NCI-H1105 (cell line): ENCODE results near the gene SEMA4F.

Source experiments
- DNase-seq: peaks from one replicate; lab custom pipeline; 2025; lab: John Stamatoyannopoulos, UW

Gene SEMA4F

GRCh38 chr2:74668087-74668486 is 14.0 kb downstream of the SEMA4F start:
- DNase-seq = no peak

GRCh38 chr2:74670263-74670662 is 16.2 kb downstream of the SEMA4F start:
- no peak for DNase-seq

DNA sequence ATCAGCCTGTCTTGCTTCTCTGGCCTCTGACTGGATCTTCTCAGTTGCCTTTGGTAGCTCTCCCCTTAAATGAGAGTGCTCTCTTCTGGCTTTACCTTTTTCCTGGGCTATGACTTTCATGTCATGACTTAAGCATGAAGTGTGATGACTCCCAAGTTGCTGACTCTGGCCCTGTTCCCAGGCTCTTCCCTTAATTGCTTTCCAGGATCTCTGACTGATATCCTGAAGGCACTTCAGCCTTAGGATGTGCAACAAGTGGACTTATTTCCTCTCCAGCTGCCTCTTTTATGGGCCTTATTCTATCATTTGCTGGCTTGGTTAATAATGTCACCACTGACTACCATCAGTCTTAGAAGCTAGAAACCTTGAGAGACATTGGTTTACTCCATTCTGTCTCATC is 17.4 kb downstream of the SEMA4F start:
- no peak for DNase-seq

GRCh38 chr2:74673826-74674528 is 19.9 kb downstream of the SEMA4F start:
- no peak for DNase-seq

DNA sequence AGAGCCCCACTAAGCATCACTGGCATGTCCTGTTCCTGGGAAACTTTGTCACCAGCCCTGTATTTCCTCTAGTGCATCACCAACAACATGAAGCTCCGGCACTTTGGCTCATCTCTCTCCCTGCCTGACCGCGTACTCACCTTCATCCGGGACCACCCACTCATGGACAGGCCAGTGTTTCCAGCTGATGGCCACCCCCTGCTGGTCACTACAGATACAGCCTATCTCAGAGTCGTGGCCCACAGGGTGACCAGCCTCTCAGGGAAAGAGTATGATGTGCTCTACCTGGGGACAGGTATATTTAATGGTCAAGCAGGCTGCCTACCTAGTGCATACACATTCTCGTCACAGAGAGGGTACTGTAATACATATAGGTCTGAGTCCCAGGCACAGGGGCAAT is 21.0 kb downstream of the SEMA4F start:
- no peak for DNase-seq

DNA sequence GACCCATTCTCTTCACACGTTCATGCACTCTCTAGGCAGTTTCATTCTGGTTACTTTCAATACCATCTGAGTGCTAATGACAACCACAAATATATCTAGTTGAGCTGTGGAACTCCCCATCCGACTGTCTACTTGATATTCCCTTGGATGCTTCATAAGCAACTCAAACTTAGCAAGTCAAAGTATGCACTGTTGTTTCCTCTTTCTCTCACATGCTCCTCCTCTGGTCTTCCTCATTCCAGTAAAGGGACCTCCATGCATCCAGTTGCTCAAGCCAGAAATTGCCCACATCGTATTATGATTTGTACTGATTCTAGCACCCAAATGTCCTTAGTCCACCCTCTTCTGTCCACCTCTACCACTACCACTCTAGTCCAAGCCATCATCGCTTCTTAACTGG is 22.3 kb downstream of the SEMA4F start:
- no peak for DNase-seq

- no peak for DNase-seq
Measured at GRCh38 chr2:74679615-74680014, 25.6 kb downstream of the SEMA4F start.

DNA sequence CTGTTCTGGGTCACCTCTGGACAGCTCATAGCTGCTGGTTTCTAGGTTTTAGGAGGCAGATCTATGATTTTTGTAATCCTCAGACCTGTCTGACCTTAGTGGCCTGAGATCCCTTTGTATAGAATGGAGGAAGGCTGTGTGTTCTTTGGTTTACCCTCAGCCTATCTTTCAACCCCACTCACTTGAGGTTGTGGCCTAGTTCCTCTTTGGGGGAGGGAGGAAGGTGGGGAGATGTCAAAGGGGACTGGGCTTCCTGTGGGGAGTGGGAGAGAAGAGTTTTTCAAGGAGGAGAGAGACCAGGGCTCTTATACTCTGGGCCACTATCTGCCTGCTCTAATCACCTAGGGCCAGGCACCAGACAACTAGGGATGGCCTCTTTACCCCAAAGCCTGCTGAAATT is 28.5 kb downstream of the SEMA4F start:
- DNase-seq = no peak

DNA sequence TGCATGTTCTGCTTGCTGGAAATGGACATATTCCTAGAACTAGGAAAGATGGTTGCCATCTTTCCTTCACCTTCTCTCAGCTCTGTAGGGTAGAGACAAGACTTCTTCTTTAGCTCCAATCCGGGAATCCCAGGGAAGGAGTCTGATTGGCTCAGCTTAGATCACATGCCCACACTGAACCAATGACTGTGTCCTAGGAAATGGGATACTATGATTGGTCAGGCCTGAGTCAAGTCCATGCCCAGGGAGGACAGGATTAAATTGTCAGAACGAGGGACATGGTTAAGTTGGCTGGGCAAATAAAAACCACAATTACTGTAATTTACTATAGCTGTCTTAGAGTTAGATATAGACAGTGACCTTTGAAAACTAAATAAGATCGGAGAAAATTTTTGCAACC is 31.4 kb downstream of the SEMA4F start:
- no peak for DNase-seq

DNA sequence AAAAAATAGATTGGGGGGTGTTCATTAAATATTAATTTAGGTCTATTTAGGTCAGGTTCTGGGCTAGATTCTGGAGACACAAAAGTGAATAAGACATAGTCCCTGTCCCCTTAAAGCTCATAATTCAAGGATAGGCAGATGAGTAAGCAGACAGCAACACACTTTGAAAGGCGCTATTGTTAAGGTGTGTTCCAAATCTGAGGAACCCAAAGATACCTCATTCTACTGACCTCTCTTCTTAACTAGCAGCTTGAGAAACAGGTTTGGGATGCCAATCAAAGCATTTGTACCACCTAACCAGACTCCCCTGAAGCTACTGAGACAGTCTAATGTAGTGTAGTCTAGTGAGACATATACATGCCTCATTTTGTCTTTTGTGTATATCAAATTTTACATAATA is 34.8 kb downstream of the SEMA4F start:
- no peak for DNase-seq

GRCh38 chr2:74689671-74690070 is 35.6 kb downstream of the SEMA4F start:
- DNase-seq = no peak

GRCh38 chr2:74690571-74690970 is 36.5 kb downstream of the SEMA4F start:
- peak; percentile 15 for DNase-seq

DNA sequence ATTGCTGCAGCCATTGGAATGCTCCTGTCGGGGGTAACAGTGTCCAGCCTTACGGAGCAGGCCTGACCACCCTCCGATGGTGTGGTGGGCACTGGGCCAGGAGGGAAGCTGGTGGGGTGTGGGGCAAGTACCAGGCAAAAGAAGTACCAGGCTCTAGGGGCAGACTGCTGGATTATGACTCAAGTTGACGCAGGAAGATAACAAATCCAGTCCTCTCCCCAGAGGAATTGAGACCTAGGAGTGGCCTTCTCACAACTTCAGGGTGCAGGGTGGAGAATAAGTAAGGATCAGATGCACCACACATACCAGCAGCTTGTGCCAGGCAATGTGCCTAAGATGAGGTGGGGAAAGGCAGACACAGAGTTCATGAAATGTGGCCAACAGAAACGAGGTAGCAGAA is 37.9 kb downstream of the SEMA4F start:
- no peak for DNase-seq

- no peak for DNase-seq
Measured at GRCh38 chr2:74693213-74693612, 39.2 kb downstream of the SEMA4F start.

- DNase-seq = no peak
Measured at GRCh38 chr2:74693668-74694067, 39.6 kb downstream of the SEMA4F start.

- no peak for DNase-seq
Measured at GRCh38 chr2:74694281-74694680, 40.2 kb downstream of the SEMA4F start.

DNA sequence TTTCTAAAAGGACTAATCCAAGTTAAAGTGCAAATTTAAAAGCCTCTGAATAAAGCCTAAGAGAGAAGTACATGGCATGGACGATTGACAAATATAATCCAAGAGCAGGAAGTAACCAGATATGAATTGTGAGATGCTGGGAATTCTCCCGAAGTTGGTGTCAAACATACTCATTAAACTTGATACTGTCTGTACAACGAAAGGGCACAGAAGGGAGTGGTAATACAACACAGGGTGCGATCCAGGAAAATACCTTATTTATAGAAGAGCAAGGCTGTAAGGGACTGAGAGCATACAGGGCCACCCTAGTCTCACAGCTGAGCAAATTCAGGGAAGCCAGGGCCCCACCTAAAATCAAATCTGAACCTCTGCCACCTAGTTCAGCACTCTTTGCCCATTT is 41.6 kb downstream of the SEMA4F start:
- no peak for DNase-seq

DNA sequence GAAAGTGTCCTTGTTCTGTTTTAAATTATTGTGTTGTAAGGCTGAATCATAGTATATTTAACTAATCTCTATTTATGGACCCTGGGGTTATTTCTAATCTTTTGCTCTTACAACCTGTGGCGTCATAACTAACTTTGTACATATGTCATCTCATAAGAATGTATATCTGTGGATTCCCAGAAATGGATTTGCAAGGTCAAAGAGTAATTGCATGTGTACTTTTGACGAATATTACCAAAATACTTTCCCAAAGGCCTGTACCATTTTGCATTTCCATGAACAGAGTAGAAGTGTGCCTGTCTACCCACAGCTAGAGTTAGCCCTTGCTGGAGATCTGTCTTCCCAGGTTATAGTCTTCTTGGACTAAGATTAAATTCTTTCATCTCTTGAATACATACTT is 42.8 kb downstream of the SEMA4F start:
- no peak for DNase-seq

- DNase-seq = no peak
Measured at GRCh38 chr2:74700643-74701372, 46.8 kb downstream of the SEMA4F start.

GRCh38 chr2:74702001-74702715 is 48.1 kb downstream of the SEMA4F start:
- no peak for DNase-seq

GRCh38 chr2:74703373-74703772 is 49.3 kb downstream of the SEMA4F start:
- no peak for DNase-seq

- DNase-seq = no peak
Measured at GRCh38 chr2:74704216-74704615, 50.2 kb downstream of the SEMA4F start.

- DNase-seq = no peak
Measured at GRCh38 chr2:74706741-74707140, 52.7 kb downstream of the SEMA4F start.
